ENCODE measurements around the gene ARL4D.
"Not testable (repeated sequence)": the region's sequence is repeated elsewhere in the genome, so short reads cannot be mapped to it uniquely, and the experiment has no call there.

ARL4D gene

GRCh38 chr17:43395165-43395564 lies 3.6 kb upstream of the ARL4D start:
- no peak for DNase-seq (ENCODE audit: low read depth in 2 of 2)

- no peak for DNase-seq (ENCODE audit: low read depth in 2 of 2)
These were observed 2.2 kb upstream of the ARL4D start for GRCh38 chr17:43396491-43397060.

GRCh38 chr17:43399839-43400328 lies 1.1 kb downstream of the ARL4D start:
- no peak for DNase-seq (ENCODE audit: low read depth in 2 of 2)

GRCh38 chr17:43400943-43401717 lies 2.3 kb downstream of the ARL4D start:
- DNase-seq (ENCODE audit: low read depth in 2 of 2), result no peak

- DNase-seq (ENCODE audit: low read depth in 2 of 2), result no peak
These were observed 3.3 kb downstream of the ARL4D start for GRCh38 chr17:43402078-43402477.

- DNase-seq (ENCODE audit: low read depth in 2 of 2), result no peak
These were observed 3.8 kb downstream of the ARL4D start for GRCh38 chr17:43402567-43402966.

- DNase-seq (ENCODE audit: low read depth in 2 of 2), result no peak
These were observed 5.1 kb downstream of the ARL4D start for GRCh38 chr17:43403846-43404245.

DNA sequence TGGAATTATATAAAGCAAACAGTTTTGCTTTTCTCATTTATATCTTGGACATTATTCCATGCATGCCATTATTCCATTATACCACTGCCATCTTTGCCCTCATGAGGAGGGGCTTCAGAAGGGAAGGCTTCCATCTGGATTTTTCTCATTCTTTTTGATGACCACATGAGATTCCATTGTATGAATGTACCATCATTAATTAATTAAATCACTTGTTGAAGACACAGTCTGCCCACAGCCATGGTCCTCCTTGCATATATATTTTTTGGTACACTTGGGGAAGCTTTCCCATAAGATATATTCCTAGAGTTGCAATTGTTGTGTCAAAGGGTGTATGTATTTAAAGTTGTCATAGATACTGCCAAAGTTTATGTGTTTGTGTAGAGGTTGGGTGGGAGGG lies 7.1 kb downstream of the ARL4D start:
- DNase-seq (ENCODE audit: low read depth in 2 of 2), result no peak

DNA sequence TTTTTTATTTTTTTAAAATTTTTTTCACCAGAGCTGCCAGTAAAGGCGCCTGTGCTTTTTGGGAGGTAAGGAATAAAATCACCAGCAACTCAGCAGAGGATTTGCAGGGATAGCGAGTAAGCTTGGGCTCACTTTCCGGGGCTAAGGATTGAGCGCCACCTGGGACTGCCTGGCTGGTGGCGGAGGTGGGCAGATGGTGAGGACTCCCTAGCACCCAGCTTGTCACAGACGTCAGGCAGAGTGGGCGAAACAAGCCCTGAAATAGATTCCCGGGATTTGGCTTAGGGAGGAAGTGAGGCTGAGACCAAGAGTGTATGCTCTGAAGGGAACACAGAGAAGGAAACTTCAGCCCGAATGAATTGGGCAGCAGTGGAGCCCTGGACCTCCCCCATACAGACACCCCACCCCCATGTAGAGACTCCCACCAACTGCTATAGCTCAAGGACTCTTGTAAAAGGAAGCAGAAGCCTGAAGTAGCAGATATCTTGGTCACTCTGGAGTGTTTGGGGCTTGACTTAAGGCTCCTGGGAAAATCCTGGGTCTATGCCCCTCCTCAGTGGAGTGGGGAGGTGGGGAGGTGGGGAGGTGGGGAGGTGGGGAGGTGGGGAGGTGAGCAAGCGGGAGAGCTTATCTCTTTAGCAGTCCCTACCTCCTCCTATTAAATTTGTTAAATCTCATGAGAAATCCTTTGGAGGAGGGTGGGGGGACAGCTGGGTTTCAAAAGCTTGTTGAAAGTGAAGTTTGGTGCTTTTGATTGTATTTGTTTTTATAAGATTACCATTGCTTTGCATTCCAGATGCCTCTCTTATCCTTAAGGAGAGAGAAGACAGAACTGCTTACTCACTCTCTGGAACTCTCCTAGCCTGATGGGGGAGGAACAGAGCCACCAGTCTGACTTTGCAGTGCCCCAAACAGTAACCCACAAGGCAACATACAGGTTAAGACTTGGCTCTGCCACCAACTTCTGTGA lies 8.2 kb downstream of the ARL4D start:
- DNase-seq (ENCODE audit: low read depth in 2 of 2), result no peak

GRCh38 chr17:43409131-43409530 lies 10.3 kb downstream of the ARL4D start:
- DNase-seq (ENCODE audit: low read depth in 2 of 2), result no peak

- DNase-seq (ENCODE audit: low read depth in 2 of 2), result no peak
These were observed 12.0 kb downstream of the ARL4D start for GRCh38 chr17:43410557-43411368.

- DNase-seq (ENCODE audit: low read depth in 2 of 2), result no peak
These were observed 12.5 kb downstream of the ARL4D start for GRCh38 chr17:43411369-43411677.

DNA sequence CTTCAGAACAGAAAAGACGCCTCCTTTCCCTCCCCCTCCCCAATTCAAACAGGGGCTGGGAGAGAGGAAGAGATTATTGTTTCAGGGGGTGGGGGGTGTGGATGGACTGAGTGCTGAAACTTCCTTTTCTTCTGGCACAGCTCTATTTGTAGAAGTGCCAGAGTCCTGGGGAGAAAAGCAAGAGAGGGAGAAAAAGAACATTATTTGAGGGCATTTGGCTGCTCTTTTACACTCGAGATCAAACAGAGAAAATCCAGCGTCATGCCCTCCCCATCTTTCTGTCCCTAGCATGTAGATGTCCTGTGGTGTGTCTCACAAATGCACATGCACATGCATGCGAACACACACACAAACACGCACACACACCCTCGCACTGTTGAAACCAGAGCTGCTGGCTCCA lies 13.0 kb downstream of the ARL4D start:
- DNase-seq (ENCODE audit: low read depth in 2 of 2), result no peak

- no peak for DNase-seq (ENCODE audit: low read depth in 2 of 2)
These were observed 13.4 kb downstream of the ARL4D start for GRCh38 chr17:43412166-43412565.

GRCh38 chr17:43416998-43417890 lies 18.5 kb downstream of the ARL4D start:
- DNase-seq (ENCODE audit: low read depth in 2 of 2), result no peak

- DNase-seq (ENCODE audit: low read depth in 2 of 2), result no peak
These were observed 19.9 kb downstream of the ARL4D start for GRCh38 chr17:43418441-43419374.

DNA sequence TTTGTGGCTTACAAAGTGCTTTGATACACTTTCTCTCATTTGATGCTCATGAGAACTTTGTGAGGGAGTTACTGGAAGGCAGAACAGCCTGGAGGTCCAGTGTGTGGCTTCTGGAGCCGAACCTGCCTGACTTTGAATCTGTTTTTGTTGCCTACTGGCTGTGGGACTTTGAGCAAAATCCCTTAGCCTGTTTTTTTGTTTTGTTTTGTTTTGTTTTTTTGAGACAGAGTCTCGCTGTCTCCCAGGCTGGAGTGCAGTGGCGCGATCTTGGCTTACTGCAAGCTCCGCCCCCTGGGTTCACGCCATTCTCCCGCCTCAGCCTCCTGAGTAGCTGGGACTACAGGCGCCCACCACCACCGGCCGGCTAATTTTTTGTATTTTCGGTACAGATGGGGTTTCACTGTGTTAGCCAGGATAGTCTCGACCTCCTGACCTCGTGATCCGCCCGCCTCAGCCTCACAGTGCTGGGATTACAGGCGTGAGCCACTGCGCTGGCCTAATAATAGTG lies 20.6 kb downstream of the ARL4D start:
- DNase-seq (ENCODE audit: low read depth in 2 of 2), result not testable (repeated sequence)

GRCh38 chr17:43423777-43424455 lies 25.1 kb downstream of the ARL4D start:
- no peak for DNase-seq (ENCODE audit: low read depth in 2 of 2)
